GM04504 (cell line): ENCODE data around the gene SCEL.

Experiments
- DNase-seq: peaks from one replicate; pipeline ENCODE4 v3.0.0-alpha.2; 2012; ENCODE audit warnings: low read depth

SCEL gene

GRCh38 chr13:77521194-77521593 is 14.3 kb upstream of the SCEL start:
- no peak for DNase-seq

- no peak for DNase-seq
Measured at GRCh38 chr13:77521595-77522367, 13.7 kb upstream of the SCEL start.

GRCh38 chr13:77522444-77522843 is 13.1 kb upstream of the SCEL start:
- no peak for DNase-seq

GRCh38 chr13:77523386-77523785 is 12.1 kb upstream of the SCEL start:
- no peak for DNase-seq

- DNase-seq, result no peak
Measured at GRCh38 chr13:77523834-77524728, 11.4 kb upstream of the SCEL start.

- DNase-seq, result no peak
Measured at GRCh38 chr13:77528414-77528813, 7.1 kb upstream of the SCEL start.

- no peak for DNase-seq
Measured at GRCh38 chr13:77528834-77529500, 6.5 kb upstream of the SCEL start.

GRCh38 chr13:77529501-77529840 is 6.0 kb upstream of the SCEL start:
- no peak for DNase-seq

GRCh38 chr13:77530875-77531274 is 4.6 kb upstream of the SCEL start:
- no peak for DNase-seq

- no peak for DNase-seq
Measured at GRCh38 chr13:77532983-77533382, 2.5 kb upstream of the SCEL start.

GRCh38 chr13:77533875-77534788 is 1.4 kb upstream of the SCEL start:
- no peak for DNase-seq

- DNase-seq, result no peak
Measured at GRCh38 chr13:77536358-77536757, 852 bp downstream of the SCEL start.

- DNase-seq, result no peak
Measured at GRCh38 chr13:77537289-77537919, 1.9 kb downstream of the SCEL start.

GRCh38 chr13:77543711-77544110 is 8.2 kb downstream of the SCEL start:
- no peak for DNase-seq

- no peak for DNase-seq
Measured at GRCh38 chr13:77544355-77544754, 8.8 kb downstream of the SCEL start.

- no peak for DNase-seq
Measured at GRCh38 chr13:77544758-77545338, 9.3 kb downstream of the SCEL start.

- DNase-seq, result no peak
Measured at GRCh38 chr13:77545626-77546412, 10.3 kb downstream of the SCEL start.

- DNase-seq, result no peak
Measured at GRCh38 chr13:77548095-77548494, 12.6 kb downstream of the SCEL start.

- DNase-seq, result no peak
Measured at GRCh38 chr13:77548594-77548993, 13.1 kb downstream of the SCEL start.

- DNase-seq, result no peak
Measured at GRCh38 chr13:77554069-77554468, 18.6 kb downstream of the SCEL start.
